ENCODE measurements around the gene ZNF519.
"Not testable (repeated sequence)": the region's sequence is repeated elsewhere in the genome, so short reads cannot be mapped to it uniquely, and the experiment has no call there.

DNA sequence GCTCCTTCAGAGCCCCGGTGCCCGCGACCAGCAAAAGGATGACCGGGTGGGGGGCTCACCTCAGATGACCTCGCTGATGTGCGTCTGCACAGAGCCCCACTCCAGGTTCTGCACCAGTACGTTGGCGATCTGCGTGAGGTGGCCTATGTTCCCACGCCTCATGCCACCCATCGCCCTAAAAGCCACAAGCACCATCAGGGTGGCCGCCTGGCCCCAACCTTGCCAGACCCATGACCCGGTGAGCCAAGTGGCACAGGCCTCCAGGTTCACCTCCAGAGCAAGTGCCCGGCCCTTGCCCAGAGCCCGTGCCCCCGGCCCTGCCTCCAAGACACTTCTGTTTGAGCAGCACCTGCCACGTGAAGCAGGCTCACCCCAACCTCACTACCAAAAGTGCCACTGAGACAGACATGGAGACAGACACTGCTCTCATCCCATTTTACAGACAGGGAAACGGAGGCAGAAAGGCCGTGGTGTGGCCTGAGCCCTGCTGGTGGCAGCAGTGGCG, 17.7 kb upstream of the ZNF519 start:
- TF ChIP-seq, protein P1, sequence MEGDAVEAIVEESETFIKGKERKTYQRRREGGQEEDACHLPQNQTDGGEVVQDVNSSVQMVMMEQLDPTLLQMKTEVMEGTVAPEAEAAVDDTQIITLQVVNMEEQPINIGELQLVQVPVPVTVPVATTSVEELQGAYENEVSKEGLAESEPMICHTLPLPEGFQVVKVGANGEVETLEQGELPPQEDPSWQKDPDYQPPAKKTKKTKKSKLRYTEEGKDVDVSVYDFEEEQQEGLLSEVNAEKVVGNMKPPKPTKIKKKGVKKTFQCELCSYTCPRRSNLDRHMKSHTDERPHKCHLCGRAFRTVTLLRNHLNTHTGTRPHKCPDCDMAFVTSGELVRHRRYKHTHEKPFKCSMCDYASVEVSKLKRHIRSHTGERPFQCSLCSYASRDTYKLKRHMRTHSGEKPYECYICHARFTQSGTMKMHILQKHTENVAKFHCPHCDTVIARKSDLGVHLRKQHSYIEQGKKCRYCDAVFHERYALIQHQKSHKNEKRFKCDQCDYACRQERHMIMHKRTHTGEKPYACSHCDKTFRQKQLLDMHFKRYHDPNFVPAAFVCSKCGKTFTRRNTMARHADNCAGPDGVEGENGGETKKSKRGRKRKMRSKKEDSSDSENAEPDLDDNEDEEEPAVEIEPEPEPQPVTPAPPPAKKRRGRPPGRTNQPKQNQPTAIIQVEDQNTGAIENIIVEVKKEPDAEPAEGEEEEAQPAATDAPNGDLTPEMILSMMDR (conservative IDR thresholded peaks at IDR 0.05; ENCODE audit: low read depth, low read length): not testable (repeated sequence)
- TF ChIP-seq EZH2phosphoT487 (IDR thresholded peaks at IDR 0.05; ENCODE audit: borderline replicate concordance, low read length); EZH2 (IDR thresholded peaks at IDR 0.05; ENCODE audit: low read length, unreplicated experiment): not testable (repeated sequence)
